Kidney (tissue), 14 donors: ENCODE results near the gene FFAR4. TPM values are rescaled to one million over a fixed set of nuclear protein-coding genes. Genes with fewer than 3 reads are reported as not detected.

ENCODE experiments used
- DNase-seq, 5 donors: peaks; one replicate each; pipeline ENCODE4 v3.0.0-alpha.2; 2013 to 2020
- FAIRE-seq: peaks from 2 replicates; lab custom pipeline; 2012; peaks lifted over from hg19 to GRCh38; lab: Jason Lieb, UNC
- H3K27ac ChIP-seq, 2 donors: one replicate each; pipeline ENCODE4 v1.7.0; 2013; ENCODE audit warnings: low read depth in 2 of 2, low read length in 2 of 2, inconsistent platforms in 1 of 2
- H3K27me3 ChIP-seq: one replicate; pipeline ENCODE4 v1.7.1; 2013; ENCODE audit warnings: low read length, inconsistent platforms; ENCODE audit not compliant: control insufficient read depth, insufficient read depth
- H3K36me3 ChIP-seq, 3 donors: one replicate each; pipeline versions ENCODE4 v1.7.0 to v1.7.1; 2013; ENCODE audit warnings: low read length in 3 of 3, control low read depth in 1 of 3, inconsistent platforms in 1 of 3; ENCODE audit not compliant: insufficient read depth in 3 of 3, control insufficient read depth in 2 of 3
- H3K4me1 ChIP-seq, 3 donors: one replicate each; pipeline versions ENCODE4 v1.7.0 to v1.7.1; 2013; ENCODE audit warnings: low read length in 3 of 3, inconsistent platforms in 1 of 3, low read depth in 1 of 3; ENCODE audit not compliant: control insufficient read depth in 2 of 3, insufficient read depth in 2 of 3
- H3K4me3 ChIP-seq, 3 donors: one replicate each; pipeline versions ENCODE4 v1.7.0 to v1.8.1; 2013; ENCODE audit warnings: low read length in 3 of 3, control low read depth in 1 of 3, inconsistent platforms in 1 of 3
- H3K9ac ChIP-seq, 3 donors: one replicate each; pipeline versions ENCODE4 v1.7.0 to v1.7.1; 2013; ENCODE audit warnings: low read length in 3 of 3, control low read depth in 1 of 3, inconsistent platforms in 1 of 3
- H3K9me3 ChIP-seq, 3 donors: one replicate each; pipeline versions ENCODE4 v1.7.0 to v1.7.1; 2013; ENCODE audit warnings: low read length in 3 of 3, control low read depth in 1 of 3, inconsistent platforms in 1 of 3; ENCODE audit not compliant: control insufficient read depth in 2 of 3, insufficient read depth in 1 of 3
- CTCF ChIP-seq: IDR thresholded peaks from 3 replicates; pipeline ENCODE4 v1.5.1; 2012; ENCODE audit warnings: mild to moderate bottlenecking, moderate library complexity, borderline replicate concordance; ENCODE audit not compliant: insufficient read depth; ENCODE audit errors: extremely low read depth
- intact Hi-C: fragments of 100-400 bp; cut with DNase I; formaldehyde crosslinking; loops from one replicate; pipeline ENCODE4 v1.11.1; 2022
- polyA plus RNA-seq: library from polyadenylated mRNA; stranded (reverse); fragments of 350-450 nt; fragmentation: Illumina TruSeq; extraction: RNeasy Lipid Tissue Mini Kit (QIAGEN cat#74804); gene quantifications from one replicate; pipeline ENCODE4 v1.2.3, GENCODE V29; 2014; ENCODE audit warnings: low read depth, low replicate concordance; ENCODE audit not compliant: insufficient read depth
- total RNA-seq: library from RNA; stranded (reverse); fragmentation: NEBNext Ultra II Directional; extraction: Animal tissue kit (Norgen Biotek cat#: 25700); gene quantifications from one replicate; pipeline ENCODE4 v1.2.1, GENCODE V29; 2021
- donor health status: control.
- donor health status: control.
- donor health status: control.
- donor health status: control.
- donor health status: control.
- donor health status: DM: yes; HTN: yes; CAD: no.
- donor health status: Normal renal cell carcinoma (clear cell type).

FFAR4 gene
- total and polyA plus RNA-seq, 2 donors from 2014 or later: 0.11 to 1.0 TPM

- H3K36me3 ChIP-seq: no peaks in the 10 kb centered on the region
- H3K9me3 ChIP-seq: no peaks in the 10 kb centered on the region
- H3K27ac ChIP-seq: no peak overlapping the region
- DNase-seq: peak in 4 of 5 donors; percentile 22 to 54 (median 42)
- H3K4me3 ChIP-seq: no peak overlapping the region
- intact Hi-C loops: no loop called here
- FAIRE-seq: no peak
- no peaks in the 10 kb centered on the region for H3K4me1 ChIP-seq
- TF ChIP-seq CTCF: no peak
- H3K27me3 ChIP-seq: no peaks in the 10 kb centered on the region
- no peak overlapping the region for H3K9ac ChIP-seq
Measured at GRCh38 chr10:93629647-93630305, 63.3 kb downstream of the FFAR4 start.

DNA sequence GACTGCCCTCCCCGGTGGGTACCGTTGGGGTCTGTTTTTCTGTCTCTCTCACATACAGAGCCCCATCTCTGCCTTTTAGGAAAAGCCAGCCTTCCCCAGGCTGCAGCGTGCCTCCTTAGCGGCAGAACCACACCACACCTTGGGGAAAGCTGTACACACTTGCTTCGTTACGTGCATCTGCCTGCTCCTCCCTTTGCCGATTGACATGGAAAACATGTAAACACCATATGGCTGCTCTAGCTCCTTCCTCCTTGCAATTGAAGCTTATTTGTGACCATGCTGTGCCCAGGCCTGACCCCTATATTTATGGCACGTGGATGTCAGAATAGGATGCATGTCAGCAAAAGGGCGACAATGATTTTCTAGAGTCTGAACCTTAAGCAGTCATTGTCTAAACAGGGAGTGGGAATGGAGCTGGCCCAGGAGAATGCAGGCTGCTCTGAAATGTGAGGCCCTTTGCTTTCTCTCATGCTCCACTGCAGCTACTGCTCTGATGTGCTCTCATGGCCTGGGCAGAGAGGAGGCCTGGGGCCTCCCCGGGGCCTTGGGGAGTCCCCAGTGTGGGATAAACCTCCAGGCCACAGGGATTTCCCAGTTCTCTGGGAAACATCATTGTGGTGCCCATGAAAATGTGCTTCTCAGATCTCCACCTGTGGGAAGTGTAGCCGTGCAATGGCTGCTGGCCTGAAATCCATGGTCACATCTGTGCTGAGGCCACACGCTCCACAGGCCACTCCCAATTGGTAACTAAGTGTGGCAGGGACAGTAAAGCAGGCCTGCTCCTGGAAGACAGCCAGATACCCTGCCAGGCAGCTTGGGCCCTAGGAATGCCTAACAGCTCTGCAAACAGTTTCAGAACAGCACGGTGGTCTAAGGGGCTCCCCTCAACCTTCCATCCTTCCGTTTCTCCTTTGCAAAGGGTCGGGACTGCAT, 64.4 kb downstream of the FFAR4 start:
- no peak for TF ChIP-seq CTCF
- intact Hi-C loops: no loop called here
- DNase-seq: peak in 3 of 5 donors; percentile 20 to 42 (median 27)

More for the DNA sequence above, 64.4 kb downstream of the FFAR4 start:
- FAIRE-seq: no peak
- H3K4me1 ChIP-seq: no peaks in the 10 kb centered on the region
- no peaks in the 10 kb centered on the region for H3K9me3 ChIP-seq
- no peaks in the 10 kb centered on the region for H3K27me3 ChIP-seq
- H3K27ac ChIP-seq: no peak overlapping the region
- H3K4me3 ChIP-seq: no peak overlapping the region
- no peak overlapping the region for H3K9ac ChIP-seq
- H3K36me3 ChIP-seq: no peaks in the 10 kb centered on the region

Other genes with a start within 250 kb of the FFAR4 start
- gene MYOF, start 84.3 kb upstream of the FFAR4 start, total RNA-seq: 134 TPM
- 11.5 TPM for gene MYOF, start 84.3 kb upstream of the FFAR4 start, polyA plus RNA-seq
- gene CEP55, start 70.1 kb upstream of the FFAR4 start, total RNA-seq: 0.88 TPM
- gene CEP55, start 70.1 kb upstream of the FFAR4 start, polyA plus RNA-seq: 0.39 TPM
- 77.4 TPM for gene RBP4, start 34.6 kb downstream of the FFAR4 start, total RNA-seq
- 24.3 TPM for gene RBP4, start 34.6 kb downstream of the FFAR4 start, polyA plus RNA-seq
- not detected for gene PDE6C, start 45.9 kb downstream of the FFAR4 start, total RNA-seq
- gene PDE6C, start 45.9 kb downstream of the FFAR4 start, polyA plus RNA-seq: not detected
- gene FRA10AC1, start 135.9 kb downstream of the FFAR4 start, total RNA-seq: 15.6 TPM
- gene FRA10AC1, start 135.9 kb downstream of the FFAR4 start, polyA plus RNA-seq: 18.9 TPM
- gene LGI1, start 191.3 kb downstream of the FFAR4 start, total RNA-seq: not detected
- gene LGI1, start 191.3 kb downstream of the FFAR4 start, polyA plus RNA-seq: not detected